Hepatocyte (in vitro differentiated cells): ENCODE results near the gene MINDY4.

ENCODE experiments used
- EZH2 ChIP-seq: fragments of 200-600 bp; sonication (generic); IDR thresholded peaks from 2 replicates; pipeline ENCODE4 v1.6.1; 2016; ENCODE audit warnings: antibody characterized with exemption, mild to moderate bottlenecking, borderline replicate concordance
- TF ChIP-seq, protein P1 (sequence below): fragments of 200-600 bp; sonication (generic); IDR thresholded peaks from 2 replicates; pipeline ENCODE4 v1.5.1; 2016; ENCODE audit warnings: antibody characterized with exemption, mild to moderate bottlenecking; ENCODE audit not compliant: poor library complexity

- TF ChIP-seq, protein P1, sequence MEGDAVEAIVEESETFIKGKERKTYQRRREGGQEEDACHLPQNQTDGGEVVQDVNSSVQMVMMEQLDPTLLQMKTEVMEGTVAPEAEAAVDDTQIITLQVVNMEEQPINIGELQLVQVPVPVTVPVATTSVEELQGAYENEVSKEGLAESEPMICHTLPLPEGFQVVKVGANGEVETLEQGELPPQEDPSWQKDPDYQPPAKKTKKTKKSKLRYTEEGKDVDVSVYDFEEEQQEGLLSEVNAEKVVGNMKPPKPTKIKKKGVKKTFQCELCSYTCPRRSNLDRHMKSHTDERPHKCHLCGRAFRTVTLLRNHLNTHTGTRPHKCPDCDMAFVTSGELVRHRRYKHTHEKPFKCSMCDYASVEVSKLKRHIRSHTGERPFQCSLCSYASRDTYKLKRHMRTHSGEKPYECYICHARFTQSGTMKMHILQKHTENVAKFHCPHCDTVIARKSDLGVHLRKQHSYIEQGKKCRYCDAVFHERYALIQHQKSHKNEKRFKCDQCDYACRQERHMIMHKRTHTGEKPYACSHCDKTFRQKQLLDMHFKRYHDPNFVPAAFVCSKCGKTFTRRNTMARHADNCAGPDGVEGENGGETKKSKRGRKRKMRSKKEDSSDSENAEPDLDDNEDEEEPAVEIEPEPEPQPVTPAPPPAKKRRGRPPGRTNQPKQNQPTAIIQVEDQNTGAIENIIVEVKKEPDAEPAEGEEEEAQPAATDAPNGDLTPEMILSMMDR = no peak
- TF ChIP-seq EZH2 = no peak
Measured at GRCh38 chr7:30941582-30942323, 170.5 kb downstream of the MINDY4 start.
